Left ventricle myocardium inferior (tissue), 1 donor: ENCODE data around the gene SMCHD1. TPM values are rescaled to one million over a fixed set of nuclear protein-coding genes. Genes with fewer than 3 reads are reported as not detected.

Experiments
- DNase-seq: peaks from one replicate; pipeline ENCODE4 v3.0.0-alpha.2; 2020
- H3K27ac ChIP-seq: fragments of 200-600 bp; replicated peaks from 2 replicates; pipeline ENCODE4 v1.8.0; 2021
- H3K27me3 ChIP-seq: fragments of 200-600 bp; 2 replicates; pipeline ENCODE4 v1.8.0; 2021; ENCODE audit warnings: low read depth
- H3K36me3 ChIP-seq: fragments of 200-600 bp; 2 replicates; pipeline ENCODE4 v1.8.0; 2021
- H3K4me1 ChIP-seq: fragments of 200-600 bp; 2 replicates; pipeline ENCODE4 v1.8.0; 2021
- H3K4me3 ChIP-seq: fragments of 200-600 bp; 2 replicates; pipeline ENCODE4 v1.8.0; 2021; ENCODE audit warnings: mild to moderate bottlenecking, moderate library complexity
- H3K9me3 ChIP-seq: fragments of 200-600 bp; replicated peaks from 2 replicates; pipeline ENCODE4 v1.8.0; 2021
- CTCF ChIP-seq: fragments of 200-600 bp; IDR thresholded peaks from 2 replicates; pipeline ENCODE4 v1.8.0; 2021; ENCODE audit warnings: antibody characterized with exemption, mild to moderate bottlenecking, borderline replicate concordance
- intact Hi-C: fragments of 100-400 bp; cut with micrococcal nuclease; formaldehyde crosslinking; loops from one replicate; pipeline ENCODE4 v1.11.0; 2022
- total RNA-seq: library from RNA; stranded (reverse); fragmentation: NEBNext Ultra II Directional; extraction: Animal tissue kit (Norgen Biotek cat#: 25700); gene quantifications from one replicate; pipeline ENCODE4 v1.2.1, GENCODE V29; 2021
- donor health status: DM: no; HTN: yes; CAD: no; lungs with severe emphysema.

The SMCHD1 gene
- total RNA-seq, 1 donor from 2014 or later: 26.6 TPM

GRCh38 chr18:2715990-2716389, 60.5 kb downstream of the SMCHD1 start:
- no peak for TF ChIP-seq CTCF
- Histone ChIP-seq H3K27ac (peak overlapping the region; percentile 81), H3K9me3 (no peaks in the 10 kb centered on the region), H3K4me1 (peaks cover 47% of the 10 kb centered on the region), H3K4me3 (no peak overlapping the region), H3K27me3 (no peaks in the 10 kb centered on the region), H3K36me3 (peaks cover 58% of the 10 kb centered on the region)
- DNase-seq: no peak
- intact Hi-C loops: no loop called here

GRCh38 chr18:2716394-2717326, 61.1 kb downstream of the SMCHD1 start:
- intact Hi-C loops: no loop called here
- Histone ChIP-seq H3K27ac (peak overlapping the region; percentile 81), H3K4me1 (peaks cover 49% of the 10 kb centered on the region), H3K36me3 (peaks cover 55% of the 10 kb centered on the region), H3K27me3 (no peaks in the 10 kb centered on the region), H3K4me3 (peak overlapping the region; percentile 25), H3K9me3 (no peaks in the 10 kb centered on the region)
- no peak for TF ChIP-seq CTCF
- DNase-seq: peak; percentile 50

- no peak for DNase-seq
Measured at GRCh38 chr18:2717407-2717806, 61.9 kb downstream of the SMCHD1 start.

GRCh38 chr18:2719040-2719439, 63.5 kb downstream of the SMCHD1 start:
- Histone ChIP-seq H3K27ac (no peak overlapping the region), H3K36me3 (peaks cover 56% of the 10 kb centered on the region), H3K4me3 (no peak overlapping the region), H3K9me3 (no peaks in the 10 kb centered on the region), H3K4me1 (peaks cover 58% of the 10 kb centered on the region), H3K27me3 (no peaks in the 10 kb centered on the region)
- intact Hi-C loops: no loop called here
- no peak for DNase-seq
- no peak for TF ChIP-seq CTCF

More at GRCh38 chr18:2717407-2717806, 61.9 kb downstream of the SMCHD1 start:
- no peak overlapping the region for H3K4me3 ChIP-seq
- intact Hi-C loops: no loop called here
- peaks cover 53% of the 10 kb centered on the region for H3K36me3 ChIP-seq
- H3K27me3 ChIP-seq: no peaks in the 10 kb centered on the region
- TF ChIP-seq CTCF: no peak
- H3K27ac ChIP-seq: peak overlapping the region; percentile 81
- H3K4me1 ChIP-seq: peaks cover 49% of the 10 kb centered on the region
- no peaks in the 10 kb centered on the region for H3K9me3 ChIP-seq

- H3K27me3 ChIP-seq: no peaks in the 10 kb centered on the region
- peaks cover 60% of the 10 kb centered on the region for H3K36me3 ChIP-seq
- intact Hi-C loops: no loop called here
- peaks cover 33% of the 10 kb centered on the region for H3K4me1 ChIP-seq
- no peak for TF ChIP-seq CTCF
- H3K9me3 ChIP-seq: no peaks in the 10 kb centered on the region
- DNase-seq: no peak
- H3K4me3 ChIP-seq: no peak overlapping the region
- no peak overlapping the region for H3K27ac ChIP-seq
Measured at GRCh38 chr18:2723207-2723606, 67.7 kb downstream of the SMCHD1 start.
